Measurements from ENCODE around the gene CHM. TPM values are rescaled to one million over a fixed set of nuclear protein-coding genes. Genes with fewer than 3 reads are reported as not detected.

CHM gene, protein sequence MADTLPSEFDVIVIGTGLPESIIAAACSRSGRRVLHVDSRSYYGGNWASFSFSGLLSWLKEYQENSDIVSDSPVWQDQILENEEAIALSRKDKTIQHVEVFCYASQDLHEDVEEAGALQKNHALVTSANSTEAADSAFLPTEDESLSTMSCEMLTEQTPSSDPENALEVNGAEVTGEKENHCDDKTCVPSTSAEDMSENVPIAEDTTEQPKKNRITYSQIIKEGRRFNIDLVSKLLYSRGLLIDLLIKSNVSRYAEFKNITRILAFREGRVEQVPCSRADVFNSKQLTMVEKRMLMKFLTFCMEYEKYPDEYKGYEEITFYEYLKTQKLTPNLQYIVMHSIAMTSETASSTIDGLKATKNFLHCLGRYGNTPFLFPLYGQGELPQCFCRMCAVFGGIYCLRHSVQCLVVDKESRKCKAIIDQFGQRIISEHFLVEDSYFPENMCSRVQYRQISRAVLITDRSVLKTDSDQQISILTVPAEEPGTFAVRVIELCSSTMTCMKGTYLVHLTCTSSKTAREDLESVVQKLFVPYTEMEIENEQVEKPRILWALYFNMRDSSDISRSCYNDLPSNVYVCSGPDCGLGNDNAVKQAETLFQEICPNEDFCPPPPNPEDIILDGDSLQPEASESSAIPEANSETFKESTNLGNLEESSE
- 29.4 and 33.8 TPM in 2 replicates for total RNA-seq
- long read RNA-seq, full-length matches to known transcripts, result 12 of 30 reads
- long read RNA-seq, partial matches to known transcripts, result 7 of 30 reads
- long read RNA-seq, other reads (novel, unspliced or antisense), result 11 of 30 reads

DNA sequence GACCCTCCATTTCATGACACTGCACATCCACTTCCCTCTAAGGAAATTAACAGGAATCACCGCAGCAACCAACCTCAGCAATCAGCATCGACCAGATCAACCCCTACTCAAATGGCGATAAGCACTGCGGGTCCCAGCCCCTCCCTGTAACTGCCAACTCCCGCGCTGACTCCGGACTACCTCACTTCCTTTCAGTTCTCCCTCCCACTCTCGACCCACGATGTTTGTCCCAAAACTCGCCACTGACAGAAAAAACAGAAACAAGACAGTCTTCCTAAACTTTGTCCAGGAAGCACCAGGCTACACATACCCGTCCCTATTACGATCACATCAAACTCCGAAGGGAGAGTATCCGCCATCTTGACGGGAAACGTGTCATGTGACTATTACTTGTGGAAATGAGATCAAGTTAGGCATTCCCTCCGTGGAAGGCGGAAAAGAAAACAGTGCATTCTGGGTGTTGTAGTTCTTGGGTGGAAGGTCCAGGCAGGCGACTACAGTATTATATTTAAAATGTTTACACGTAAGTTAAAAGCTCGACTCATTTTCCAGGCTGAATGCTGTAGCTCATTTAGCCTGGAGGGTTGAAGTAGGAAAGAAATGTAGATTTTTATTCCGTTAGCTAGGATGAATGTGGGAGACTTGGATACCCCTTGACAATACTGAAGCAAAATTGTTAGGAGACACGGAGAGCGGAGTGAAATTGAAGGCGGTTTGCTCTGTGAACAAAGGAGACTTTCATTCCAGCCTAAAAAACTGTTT, at the start of gene CHM:
CHM (minus strand) TSS at position 385 of the 762 bp plus-strand sequence; CDS start at position 359, 26 bp downstream.
- peaks cover 8% of the 10 kb centered on the region for H3K36me3 Mint-ChIP-seq (ENCODE audit: low read depth)
- no peak within 1 kb of the TSS for H3K4me3 Mint-ChIP-seq
- H3K27me3 Mint-ChIP-seq (ENCODE audit: low read depth), result no peaks in the 10 kb centered on the region
- H3K4me1 Mint-ChIP-seq, result peaks cover 8% of the 10 kb centered on the region
- H3K9me3 Mint-ChIP-seq, result peaks cover 9% of the 10 kb centered on the region
- no peak within 1 kb of the TSS for H3K27ac Mint-ChIP-seq (ENCODE audit: unreplicated experiment)
- no peak for TF ChIP-seq CTCF (conservative IDR thresholded peaks at IDR 0.05)
- DNase-seq (ENCODE audit: low read depth, low spot score), result peak; percentile 62

GRCh38 chrX:86078650-86079049, 31.3 kb upstream of the CHM start:
- H3K36me3 Mint-ChIP-seq (ENCODE audit: low read depth), result no peaks in the 10 kb centered on the region
- peaks cover 7% of the 10 kb centered on the region for H3K9me3 Mint-ChIP-seq
- H3K27me3 Mint-ChIP-seq (ENCODE audit: low read depth), result no peaks in the 10 kb centered on the region
- no peak overlapping the region for H3K4me3 Mint-ChIP-seq
- no peak for DNase-seq (ENCODE audit: low read depth, low spot score)
- no peak overlapping the region for H3K27ac Mint-ChIP-seq (ENCODE audit: unreplicated experiment)
- H3K4me1 Mint-ChIP-seq, result no peaks in the 10 kb centered on the region
- TF ChIP-seq CTCF (conservative IDR thresholded peaks at IDR 0.05), result no peak

- no peak for DNase-seq (ENCODE audit: low read depth, low spot score)
- TF ChIP-seq CTCF (conservative IDR thresholded peaks at IDR 0.05), result no peak
- Mint-ChIP-seq H3K4me3 (no peak overlapping the region), H3K27me3 (ENCODE audit: low read depth) (peaks cover 6% of the 10 kb centered on the region), H3K9me3 (peaks cover 6% of the 10 kb centered on the region), H3K4me1 (no peaks in the 10 kb centered on the region), H3K36me3 (ENCODE audit: low read depth) (no peaks in the 10 kb centered on the region), H3K27ac (ENCODE audit: unreplicated experiment) (no peak overlapping the region)
Measured at GRCh38 chrX:86066998-86067397, 19.6 kb upstream of the CHM start.

DNA sequence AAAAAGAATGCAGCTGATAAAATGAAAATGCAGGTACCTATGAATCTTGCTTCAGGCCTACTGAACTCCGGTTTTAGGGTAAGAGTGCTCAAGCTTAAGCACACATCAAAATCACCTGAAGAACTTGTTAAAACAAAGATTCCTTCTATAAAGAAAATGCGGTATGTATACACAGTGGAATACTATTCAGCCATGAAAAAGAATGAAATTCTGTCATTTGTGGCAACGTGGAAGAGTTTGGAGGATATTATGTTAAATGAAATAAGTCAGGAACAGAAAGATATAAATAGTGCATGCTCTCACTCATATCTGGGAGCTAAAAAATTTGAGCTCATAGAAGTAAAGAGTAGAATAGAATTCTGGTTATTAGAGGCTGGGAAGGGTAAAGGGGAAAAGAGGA, 14.0 kb upstream of the CHM start:
- H3K9me3 Mint-ChIP-seq, result peaks cover 4% of the 10 kb centered on the region
- no peak overlapping the region for H3K4me3 Mint-ChIP-seq
- DNase-seq (ENCODE audit: low read depth, low spot score), result no peak
- H3K36me3 Mint-ChIP-seq (ENCODE audit: low read depth), result no peaks in the 10 kb centered on the region
- H3K27me3 Mint-ChIP-seq (ENCODE audit: low read depth), result peaks cover 10% of the 10 kb centered on the region
- H3K4me1 Mint-ChIP-seq, result no peaks in the 10 kb centered on the region
- no peak for TF ChIP-seq CTCF (conservative IDR thresholded peaks at IDR 0.05)
- H3K27ac Mint-ChIP-seq (ENCODE audit: unreplicated experiment), result no peak overlapping the region

GRCh38 chrX:86051741-86052140, 4.4 kb upstream of the CHM start:
- Mint-ChIP-seq H3K27me3 (ENCODE audit: low read depth) (no peaks in the 10 kb centered on the region), H3K36me3 (ENCODE audit: low read depth) (peaks cover 6% of the 10 kb centered on the region)
- TF ChIP-seq CTCF (conservative IDR thresholded peaks at IDR 0.05), result no peak

More at GRCh38 chrX:86051741-86052140, 4.4 kb upstream of the CHM start:
- no peak overlapping the region for H3K4me3 Mint-ChIP-seq
- DNase-seq (ENCODE audit: low read depth, low spot score), result no peak
- H3K27ac Mint-ChIP-seq (ENCODE audit: unreplicated experiment), result no peak overlapping the region
- H3K9me3 Mint-ChIP-seq, result peaks cover 9% of the 10 kb centered on the region
- H3K4me1 Mint-ChIP-seq, result no peaks in the 10 kb centered on the region
